ENCODE results near the gene EBNA1BP2.

Gene EBNA1BP2

DNA sequence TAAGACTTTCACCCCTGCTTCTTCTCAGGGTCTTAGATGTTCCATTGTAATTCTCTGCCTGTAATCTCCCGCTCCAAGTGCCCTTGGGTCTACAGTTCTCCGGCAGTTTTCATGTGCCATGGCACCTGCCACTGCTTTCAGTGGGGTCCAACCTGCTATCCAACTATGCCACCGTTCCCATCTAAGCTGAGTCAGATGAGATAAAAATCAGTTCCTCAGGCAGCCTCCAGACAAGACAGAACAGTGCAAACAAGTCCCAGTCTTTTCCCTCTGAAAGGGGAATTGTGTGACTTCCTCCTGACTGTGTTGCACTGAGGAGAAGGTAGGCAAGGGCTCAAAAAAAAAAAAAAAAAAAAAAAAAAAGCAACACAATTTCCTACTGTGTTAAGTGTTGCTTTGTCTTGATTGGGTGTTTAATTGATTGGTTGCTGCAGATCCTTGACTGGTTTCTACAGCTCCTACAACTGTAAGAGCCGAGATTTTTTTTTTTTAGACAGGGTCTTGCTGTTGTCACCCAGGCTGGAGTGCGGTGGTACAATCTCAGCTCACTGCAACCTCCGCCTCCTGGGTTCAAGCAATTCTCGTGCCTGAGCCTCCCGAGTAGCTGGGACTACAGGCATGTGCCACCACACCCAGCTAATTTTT, 50.7 kb downstream of the EBNA1BP2 start:
- DNase-seq (ENCODE audit: low spot score): peak; percentile 24

GRCh38 chr1:43119928-43120586, 52.0 kb downstream of the EBNA1BP2 start:
- DNase-seq (ENCODE audit: low spot score): peak; percentile 57

Small RNA genes lying within 50 kb of the gene (small RNA-seq; reads per million reads assigned to genes)
- 0 to 0.03 reads per million in 2 experiments for gene RNA5SP46
